NOMO-1 treated with dmso at 0.1 percent for 144 hours (cell line): ENCODE measurements around the gene SNX30.
A peak's percentile ranks its signal among the peaks of the same experiment; 100 is the strongest.

Experiments
- DNase-seq: peaks from one replicate; lab custom pipeline; 2025; ENCODE audit not compliant: unreplicated experiment; lab: John Stamatoyannopoulos, UW

The SNX30 gene

DNA sequence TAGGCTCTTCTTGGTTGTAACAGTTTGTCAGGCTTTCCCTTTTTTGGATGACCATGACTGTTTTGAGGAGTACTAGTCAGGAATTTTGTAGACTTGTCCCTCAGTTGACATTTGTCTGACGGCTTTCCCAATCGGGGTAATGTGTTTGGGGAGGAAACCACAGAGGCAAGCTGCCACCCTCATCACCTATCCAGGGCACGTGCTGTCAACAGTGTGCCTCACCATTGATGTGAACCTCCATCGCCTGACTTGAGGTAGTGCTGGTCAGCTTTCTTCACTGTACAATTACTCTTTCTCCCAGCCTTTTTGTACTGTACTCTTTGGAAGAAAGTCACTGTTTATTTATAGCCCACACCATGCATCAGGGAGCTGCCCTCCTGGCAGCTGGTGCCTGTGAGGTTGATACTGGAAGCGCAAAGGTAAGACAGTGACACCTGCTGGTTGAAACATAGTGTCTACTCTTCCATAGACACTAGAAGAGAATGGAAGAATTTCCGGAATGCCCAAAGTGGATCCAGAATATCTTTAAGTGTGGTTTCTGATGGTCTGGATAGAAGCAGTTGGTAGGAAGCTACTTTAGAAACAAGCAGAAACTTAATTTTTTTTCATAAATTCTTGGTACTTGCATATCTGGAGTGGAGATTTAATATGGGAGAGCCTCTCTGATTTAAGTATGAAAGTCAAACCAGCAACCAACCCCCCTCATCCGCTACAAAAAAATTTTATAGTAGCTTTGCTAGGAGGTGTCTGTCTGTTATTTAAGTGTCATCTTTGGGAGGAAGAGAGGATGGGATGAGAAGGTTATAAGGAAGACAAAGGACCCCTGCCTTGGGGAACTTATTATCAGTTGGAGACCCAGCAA, 69.3 kb downstream of the SNX30 start:
- DNase-seq = no peak

DNA sequence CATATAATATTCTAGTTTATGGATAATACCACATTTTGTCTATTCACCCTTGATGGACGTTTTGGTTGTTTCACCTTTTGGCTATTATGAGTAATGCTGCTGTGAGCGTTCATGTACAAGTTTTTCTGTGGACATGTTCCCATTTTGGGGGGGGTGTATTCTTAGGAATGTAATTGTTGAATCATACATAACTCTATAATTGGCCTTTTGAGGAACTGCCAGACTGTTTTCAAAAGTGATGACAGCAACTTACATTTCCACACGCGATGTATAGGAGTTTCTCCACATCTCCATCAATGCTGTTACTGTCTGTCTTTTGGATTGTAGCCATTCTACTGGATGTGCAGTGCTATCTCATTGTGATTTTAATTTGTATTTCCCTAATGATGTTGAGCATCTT, 70.3 kb downstream of the SNX30 start:
- no peak for DNase-seq

DNA sequence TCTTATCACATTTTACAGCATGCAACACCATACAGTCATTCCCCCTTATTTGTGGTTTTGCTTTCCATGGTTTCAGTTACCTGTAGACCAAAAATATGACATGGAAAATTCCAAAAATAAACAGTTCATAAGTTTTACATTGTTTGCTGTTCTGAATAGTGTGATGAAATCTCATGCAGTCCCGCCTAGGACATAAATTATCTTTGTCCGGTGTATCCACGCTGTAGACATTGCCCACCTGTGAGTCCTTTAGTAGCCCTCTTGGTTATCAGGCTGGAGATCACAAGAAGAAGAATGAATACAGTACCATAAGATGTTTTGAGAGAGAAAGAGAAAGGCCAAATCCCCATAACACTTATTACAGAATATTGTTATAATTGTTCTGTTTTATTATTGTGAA, 72.1 kb downstream of the SNX30 start:
- no peak for DNase-seq

DNA sequence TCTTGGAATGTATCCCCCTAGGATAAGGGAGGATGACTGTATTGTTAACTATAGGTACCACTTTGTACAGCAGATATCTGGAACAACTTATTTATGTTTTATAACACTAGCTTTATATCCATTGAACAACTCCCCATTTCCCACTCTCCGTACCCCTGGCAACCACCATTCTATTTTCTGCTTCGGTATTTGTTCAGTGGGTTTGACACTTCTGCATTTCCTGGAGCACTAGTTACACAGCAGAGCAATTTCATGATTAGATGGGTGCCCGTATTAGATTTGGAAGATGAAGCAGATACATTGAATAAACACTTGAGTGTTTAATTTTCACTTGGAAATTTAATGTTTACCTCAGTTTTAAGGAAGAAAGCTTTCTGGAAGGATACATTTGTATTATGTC, 72.7 kb downstream of the SNX30 start:
- DNase-seq = no peak

DNA sequence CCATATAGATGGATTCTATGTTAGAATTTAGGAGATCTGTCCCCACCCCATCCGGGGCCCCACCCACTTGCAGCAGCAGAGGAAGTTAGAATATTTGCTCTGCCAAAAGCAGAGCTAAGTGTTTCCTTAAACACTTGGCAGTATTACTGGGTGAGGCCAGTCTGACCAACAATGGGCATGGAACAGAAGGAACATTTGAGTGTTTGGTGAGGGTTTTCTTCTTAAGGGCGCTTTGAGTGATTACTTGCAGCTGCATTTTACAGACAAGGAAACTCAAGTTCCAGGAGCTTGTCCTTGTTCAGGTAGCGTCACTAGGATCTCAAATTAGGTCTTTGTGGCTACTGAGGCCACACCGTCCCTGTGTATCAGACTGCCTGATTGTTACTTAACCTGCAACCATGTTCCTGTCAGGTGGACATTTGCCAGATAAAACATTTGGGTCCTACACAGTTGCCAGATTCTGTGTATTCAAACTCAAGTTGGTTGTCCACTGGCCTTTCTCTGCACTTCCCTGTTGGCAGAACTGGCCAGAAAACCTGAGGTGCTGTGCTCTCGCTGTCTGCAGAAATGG, 80.8 kb downstream of the SNX30 start:
- DNase-seq = peak; percentile 32

DNA sequence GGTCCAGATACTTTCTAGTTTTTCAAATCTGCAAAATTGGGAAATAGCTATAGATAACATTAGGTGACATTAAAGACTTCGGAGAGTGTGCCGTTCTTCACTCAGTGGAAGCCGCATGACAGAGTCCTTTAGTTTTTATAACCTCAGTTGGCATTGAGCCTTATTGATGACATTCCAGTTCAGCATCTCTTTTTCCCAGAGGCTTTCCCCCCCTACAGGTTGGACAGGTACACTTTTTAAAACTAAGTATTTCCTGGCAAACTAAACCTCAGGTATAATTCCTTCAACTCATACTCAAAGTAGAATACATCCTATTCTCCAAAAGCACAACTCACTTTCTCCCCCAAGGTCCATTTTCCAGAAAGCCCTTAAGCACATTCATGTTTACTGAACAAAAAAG, 81.4 kb downstream of the SNX30 start:
- no peak for DNase-seq

DNA sequence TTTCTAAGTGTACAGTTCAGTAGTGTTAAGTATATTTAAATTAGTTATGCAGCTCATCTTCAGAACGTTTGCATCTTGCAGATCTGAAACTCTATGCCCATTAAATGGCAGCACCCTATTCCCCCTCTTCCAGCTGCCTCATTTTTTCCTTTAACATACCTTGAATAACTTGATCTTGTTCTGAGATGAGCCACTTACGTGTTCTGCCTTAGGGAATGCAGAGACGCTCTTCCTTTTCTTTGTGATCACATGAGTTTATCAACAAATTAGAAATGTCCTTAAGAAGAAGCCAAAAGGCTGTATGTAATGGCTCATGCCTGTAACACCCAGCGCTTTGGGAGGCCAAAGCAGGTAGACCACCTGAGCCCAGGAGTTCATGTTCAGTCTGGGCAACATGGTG, 82.5 kb downstream of the SNX30 start:
- DNase-seq = no peak

DNA sequence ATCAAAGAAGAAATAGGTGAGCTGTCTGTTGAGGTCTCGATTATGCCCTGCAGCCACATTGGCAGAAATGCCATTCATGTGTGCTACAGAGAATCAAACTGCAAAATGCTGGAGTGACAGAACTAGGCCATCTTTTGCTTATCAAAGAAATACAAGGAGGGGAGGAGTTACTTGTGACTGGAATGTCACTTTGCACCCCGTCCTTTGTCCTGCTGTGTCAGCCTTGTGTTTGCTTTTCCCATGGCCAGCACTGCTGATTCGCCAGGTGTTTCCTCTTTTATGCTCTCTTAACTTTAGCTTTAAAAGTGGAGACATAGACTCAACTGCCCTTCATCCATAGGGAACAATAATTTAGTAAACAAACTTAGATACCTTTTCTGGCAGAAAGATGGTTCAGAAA, 85.8 kb downstream of the SNX30 start:
- no peak for DNase-seq

DNA sequence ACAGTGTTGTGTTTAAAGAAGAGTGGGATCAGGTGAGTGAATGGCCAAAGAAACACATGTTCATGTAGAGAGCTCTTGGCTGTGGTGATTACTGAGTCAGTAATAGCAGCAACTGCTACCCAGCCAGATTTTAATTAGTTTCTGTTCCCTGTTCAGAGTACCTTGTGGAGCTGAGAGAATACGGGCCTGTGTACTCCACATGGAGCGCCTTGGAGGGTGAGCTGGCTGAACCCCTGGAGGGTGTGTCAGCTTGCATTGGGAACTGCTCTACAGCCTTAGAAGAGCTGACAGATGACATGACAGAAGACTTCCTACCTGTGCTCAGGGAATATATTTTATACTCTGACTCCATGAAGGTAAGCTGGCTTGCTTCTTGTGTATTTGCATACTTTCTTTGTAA, 87.8 kb downstream of the SNX30 start:
- DNase-seq = no peak

DNA sequence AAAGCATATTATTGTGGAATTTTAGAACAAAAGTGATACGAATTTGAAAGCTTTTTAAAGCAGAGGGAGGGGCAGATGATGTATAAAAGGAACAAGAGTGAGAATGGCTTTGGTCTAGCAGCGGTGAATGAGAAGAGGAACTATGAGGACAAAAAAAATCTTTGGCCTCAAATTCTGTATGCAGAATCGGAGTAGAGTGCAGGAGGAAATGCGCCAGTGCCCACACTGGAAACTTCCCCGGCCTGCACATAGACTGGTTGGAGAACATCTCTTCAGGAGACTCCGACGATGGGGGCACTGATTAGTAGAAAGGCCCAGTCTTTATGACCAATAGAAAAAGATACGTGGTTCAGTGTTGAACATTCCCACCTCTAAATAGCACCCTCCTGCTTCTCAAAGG, 88.8 kb downstream of the SNX30 start:
- peak; percentile 11 for DNase-seq

DNA sequence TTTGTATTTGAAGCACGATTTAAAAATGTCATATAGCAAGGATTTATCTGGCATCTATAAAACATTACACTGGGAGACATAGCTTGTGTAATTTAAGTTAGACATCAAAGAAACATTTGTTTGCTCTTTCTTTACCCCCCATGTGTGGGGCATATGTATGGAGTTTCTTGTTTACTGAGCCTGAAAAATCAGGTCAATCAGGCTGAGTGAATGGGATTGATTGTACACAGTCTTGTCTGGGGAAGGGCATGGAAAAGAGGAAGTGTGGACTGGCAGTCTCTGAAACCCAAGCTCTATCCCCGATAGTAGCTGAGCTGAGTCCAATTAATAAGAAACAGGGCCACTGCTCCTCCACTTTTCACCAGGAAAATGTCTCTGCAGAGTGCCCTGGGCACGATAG, 90.7 kb downstream of the SNX30 start:
- DNase-seq = peak; percentile 9

DNA sequence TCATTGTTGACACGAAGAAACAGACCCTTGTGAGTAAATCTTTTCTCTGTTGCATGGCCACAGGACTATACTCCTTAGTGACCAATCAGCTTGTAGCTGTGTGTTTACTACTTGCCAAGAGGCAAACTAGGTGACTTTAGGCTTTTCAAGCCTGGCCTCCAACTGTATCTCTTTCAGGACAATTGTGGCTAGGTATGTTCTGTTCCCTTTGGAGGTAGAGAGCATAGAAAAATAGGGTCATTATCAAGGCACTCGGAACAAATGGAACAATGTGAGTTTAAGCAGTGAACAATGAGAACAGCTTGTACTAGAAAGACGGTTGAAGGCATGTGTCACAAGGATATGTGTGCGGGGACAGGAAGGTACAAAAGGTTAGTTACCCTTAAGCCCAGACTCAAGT, 92.0 kb downstream of the SNX30 start:
- no peak for DNase-seq

DNA sequence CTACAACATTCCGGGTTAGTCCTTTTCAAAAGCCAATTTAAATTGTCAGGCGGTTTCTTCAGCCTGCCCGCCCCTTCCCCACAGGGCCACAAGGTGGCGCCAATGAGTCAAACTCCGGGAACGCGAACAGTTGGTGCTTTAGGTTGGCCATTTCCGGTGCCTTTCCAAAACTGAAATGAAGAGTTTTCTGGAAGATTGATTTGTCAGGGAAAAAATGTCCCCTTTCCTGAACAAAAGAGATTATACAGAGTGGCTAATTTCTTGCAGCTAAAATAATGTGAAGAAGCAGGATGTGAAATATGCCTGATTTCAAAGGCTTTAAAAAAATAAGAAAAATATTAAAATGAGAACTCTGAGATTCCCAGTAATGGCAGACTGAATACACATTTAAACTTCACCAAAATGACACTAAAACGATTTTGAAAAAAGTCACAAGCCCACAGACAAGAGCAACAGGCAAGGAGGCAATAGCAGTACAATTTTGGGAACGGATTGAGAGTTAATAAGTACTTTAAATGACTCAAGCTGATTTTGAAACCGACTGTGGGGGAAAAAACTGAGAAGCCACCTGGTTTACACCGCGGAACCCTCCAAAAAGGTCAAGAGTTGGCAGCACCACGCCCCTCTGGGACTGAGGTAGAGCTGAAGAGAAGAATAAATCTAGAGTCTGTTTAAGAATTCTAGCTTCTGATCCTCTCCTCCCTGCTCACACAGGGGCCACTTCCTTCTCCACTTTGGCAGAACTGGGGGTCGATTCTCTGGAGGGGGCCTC, 94.4 kb downstream of the SNX30 start:
- peak; percentile 38 for DNase-seq

DNA sequence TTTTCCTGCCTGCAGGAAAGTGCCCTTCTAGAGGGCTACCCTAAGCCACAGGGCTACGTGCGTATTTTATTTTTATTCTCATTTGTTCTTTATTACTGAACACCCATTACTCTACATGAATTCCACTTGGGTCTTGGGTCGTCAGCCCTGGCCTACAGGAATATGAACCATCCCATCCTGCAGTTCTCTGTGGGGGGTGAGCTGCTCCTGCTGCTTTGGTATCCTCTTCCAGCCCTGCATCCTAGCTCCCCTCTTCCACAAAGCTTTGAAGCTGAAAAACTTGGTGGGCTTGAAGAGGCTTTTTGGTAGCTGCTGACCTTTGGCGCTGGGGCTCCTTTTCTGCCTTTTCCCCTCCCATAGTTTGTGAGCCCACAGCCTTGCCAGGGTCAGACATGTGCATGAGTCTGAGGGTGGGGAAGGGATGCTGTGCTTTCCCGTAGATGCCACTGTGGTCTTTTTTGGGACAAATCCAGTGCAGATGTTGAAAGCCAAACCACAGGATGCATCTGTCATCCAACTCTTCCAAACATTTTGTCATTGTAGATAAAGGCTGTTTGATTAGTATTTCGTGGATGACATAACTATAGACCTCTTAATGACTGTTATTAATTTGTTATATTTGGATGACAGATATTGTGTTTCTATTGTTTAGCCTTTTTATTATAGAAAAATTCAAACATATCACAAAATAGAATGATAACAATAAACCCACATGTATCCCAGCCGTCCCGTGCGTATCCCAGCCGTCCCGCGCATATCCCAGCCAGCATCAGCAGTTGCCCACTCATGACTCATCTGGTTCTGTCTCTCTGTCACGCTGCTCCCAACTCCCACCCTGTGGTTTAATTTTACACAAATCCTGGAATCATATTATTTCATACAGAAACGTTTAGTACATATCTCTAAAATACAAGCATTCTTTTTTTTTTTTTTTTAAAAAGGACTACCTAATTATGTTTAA, 96.2 kb downstream of the SNX30 start:
- no peak for DNase-seq

DNA sequence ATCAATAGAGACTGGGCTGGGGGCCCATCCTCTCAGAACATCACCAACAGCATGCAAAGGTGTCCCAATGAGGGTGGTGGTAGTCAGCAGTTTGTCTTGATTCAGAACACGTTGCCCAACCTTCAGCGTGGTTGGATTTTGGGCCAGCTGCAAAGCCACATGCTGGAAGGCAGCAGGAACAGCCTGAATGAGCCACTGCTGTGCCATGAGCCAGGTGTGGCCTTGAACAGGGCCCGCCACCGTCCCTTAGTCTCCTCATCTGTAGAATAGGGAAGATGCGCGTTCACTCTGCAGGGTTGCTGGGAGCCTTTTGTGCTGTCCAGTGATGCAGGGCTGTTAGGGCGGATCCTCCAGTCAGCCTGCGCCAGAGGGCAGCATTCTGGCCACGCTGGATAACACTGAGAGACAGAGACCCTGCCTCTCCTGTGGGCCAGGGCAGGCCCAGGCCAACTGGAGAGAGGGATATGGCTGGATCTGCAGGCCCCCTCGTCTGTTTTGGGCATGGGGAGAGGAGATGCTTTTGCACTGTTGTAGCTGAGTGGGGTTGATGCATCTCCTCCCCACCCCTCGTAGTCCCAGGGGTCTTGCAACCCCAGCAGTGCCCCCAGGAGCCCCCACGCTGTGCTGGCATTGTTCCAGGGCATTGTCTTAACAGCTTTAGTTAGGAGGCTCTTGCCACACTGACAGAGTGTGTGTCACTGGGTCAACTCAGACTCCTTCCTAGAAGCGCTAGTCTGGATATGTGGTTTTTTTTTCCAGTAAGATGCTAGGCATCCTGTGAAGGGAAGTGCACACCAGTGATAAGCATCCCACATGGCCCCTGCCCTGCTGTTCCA, 98.0 kb downstream of the SNX30 start:
- DNase-seq = no peak

DNA sequence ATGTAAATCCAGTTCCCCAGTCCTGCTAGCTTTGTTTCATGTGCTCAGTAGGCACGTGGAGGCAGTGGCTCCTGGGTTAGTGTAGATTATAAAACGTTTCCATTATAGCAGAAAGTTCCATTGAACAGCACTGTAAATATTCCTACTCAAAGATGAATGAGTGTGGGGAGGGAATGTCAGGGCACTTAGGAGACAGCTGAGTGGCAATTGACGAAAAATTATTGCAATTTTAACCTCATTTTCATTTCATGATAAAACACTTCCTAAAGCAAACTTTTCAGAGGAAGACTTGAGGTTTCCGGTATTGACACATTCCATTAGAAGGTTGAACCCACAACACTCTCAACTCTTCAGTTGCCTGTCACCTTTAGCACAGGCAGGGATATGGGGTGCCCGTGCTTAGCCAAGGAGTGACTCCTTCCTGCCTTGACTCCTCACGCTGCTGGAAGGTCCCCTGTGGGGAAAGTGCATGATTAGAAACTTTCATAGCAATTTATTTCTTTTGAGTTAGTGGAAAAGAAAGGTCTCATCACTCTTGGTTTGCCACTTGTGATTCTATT, 98.9 kb downstream of the SNX30 start:
- DNase-seq = peak; percentile 28

DNA sequence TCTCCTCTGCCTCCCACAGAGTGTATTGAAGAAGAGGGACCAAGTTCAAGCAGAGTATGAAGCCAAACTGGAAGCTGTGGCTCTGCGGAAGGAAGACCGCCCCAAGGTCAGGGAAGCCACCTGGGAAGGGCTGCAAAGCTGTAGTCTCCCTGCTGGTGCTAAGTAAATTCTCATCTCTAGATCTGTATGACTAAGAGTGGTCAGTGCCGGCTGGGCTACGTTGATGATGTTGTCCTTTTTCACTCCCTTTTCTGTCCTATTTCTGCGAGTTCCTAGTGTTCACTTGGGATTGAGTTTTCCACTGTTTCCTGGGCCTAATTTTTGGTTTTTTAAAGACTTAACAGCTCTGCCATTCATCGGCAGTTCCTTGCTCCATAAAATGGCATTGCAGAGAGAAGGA, 100.3 kb downstream of the SNX30 start:
- DNase-seq = no peak

DNA sequence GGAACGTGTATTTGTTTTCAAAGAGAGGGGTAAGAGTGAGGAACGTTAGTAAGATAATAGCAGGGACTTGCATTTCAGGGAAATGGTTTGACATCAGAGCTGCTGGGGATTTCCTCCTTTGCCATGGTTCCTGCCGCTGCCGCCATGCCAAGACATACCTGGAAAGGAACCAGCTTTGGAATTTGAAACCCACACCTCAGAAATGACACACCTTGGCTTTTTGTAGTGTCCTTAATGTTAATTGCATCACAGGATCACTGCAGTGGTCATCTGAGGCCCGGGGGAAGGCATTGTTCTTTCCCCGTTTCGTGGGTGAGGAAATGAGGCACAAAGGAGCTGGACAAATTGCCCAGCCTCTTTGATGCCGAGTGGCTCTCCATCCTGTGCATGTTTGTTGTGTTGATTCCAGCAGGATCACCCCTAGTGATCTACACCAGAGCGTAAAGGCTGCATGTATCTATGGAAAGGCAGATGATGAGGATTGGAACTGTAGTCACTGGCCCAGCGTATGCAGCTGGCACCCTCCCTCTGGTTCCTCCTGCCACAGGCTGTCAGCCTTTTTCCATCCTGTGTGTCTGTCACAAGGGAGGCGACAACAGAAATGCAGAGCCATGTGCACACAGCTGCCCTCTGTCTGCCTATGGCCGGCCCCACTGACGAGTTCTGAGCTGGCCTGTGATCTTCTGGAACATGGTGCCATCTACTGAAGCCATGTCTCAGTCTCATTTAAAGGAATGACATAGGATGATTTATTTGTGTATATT, 102.4 kb downstream of the SNX30 start:
- no peak for DNase-seq
